GM18870 (cell line): ENCODE measurements around the gene NRG2.

Source experiments
- ATAC-seq: cut with Tn5 transposase; IDR thresholded peaks from one replicate; pipeline ENCODE4 v1.9.1; 2021; ENCODE audit warnings: moderate library complexity; ENCODE audit not compliant: unreplicated experiment

NRG2 gene

GRCh38 chr5:139797856-139798510 lies 245.1 kb downstream of the NRG2 start:
- ATAC-seq, result no peak

- no peak for ATAC-seq
Measured at GRCh38 chr5:139797335-139797734, 245.8 kb downstream of the NRG2 start.
